Cardiac fibroblast (primary cell): Measurements from ENCODE around the gene MCTP1.

ENCODE experiments used
- DNase-seq, 2 donors: peaks; one replicate each; pipeline versions ENCODE4 v3.0.0 to v3.0.0-alpha.2; 2010; ENCODE audit warnings: low read depth in 2 of 2
- H3K4me3 ChIP-seq, 2 donors: replicated peaks in 1 of 2; 1 replicate in 1 of 2; 2 replicates in 1 of 2; pipeline ENCODE4 v1.5.1; 2011; ENCODE audit warnings: low read depth in 2 of 2, low read length in 2 of 2, mild to moderate bottlenecking in 2 of 2, moderate library complexity in 1 of 2
- CTCF ChIP-seq: IDR thresholded peaks from one replicate; pipeline ENCODE4 v1.5.1; 2011; ENCODE audit warnings: low read depth, mild to moderate bottlenecking, low read length, inconsistent platforms

Gene MCTP1

DNA sequence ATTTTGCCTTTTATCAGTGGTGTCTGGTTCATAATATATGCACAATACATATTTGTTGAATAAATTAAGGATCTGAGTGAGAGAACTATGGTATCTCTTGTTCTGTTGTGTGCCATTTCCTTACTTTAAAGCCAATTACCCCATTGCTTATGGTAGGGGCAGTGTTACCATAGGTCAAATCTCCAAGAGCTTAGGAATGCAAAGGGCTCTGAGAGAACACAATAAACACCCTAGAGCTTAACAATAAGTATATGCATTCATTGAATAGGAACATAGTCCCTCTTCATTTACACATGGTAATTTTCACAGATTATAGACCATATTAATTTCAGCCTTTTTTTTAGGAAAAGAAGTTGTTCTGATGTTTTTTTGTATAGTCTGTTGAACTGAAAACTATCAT lies 112.2 kb downstream of the MCTP1 start:
- no peak for TF ChIP-seq CTCF
- no peak overlapping the region for H3K4me3 ChIP-seq
- no peak for DNase-seq

- no peak for TF ChIP-seq CTCF
- DNase-seq, result no peak
- no peak overlapping the region for H3K4me3 ChIP-seq
Measured at GRCh38 chr5:95164861-95165260, 120.0 kb downstream of the MCTP1 start.

DNA sequence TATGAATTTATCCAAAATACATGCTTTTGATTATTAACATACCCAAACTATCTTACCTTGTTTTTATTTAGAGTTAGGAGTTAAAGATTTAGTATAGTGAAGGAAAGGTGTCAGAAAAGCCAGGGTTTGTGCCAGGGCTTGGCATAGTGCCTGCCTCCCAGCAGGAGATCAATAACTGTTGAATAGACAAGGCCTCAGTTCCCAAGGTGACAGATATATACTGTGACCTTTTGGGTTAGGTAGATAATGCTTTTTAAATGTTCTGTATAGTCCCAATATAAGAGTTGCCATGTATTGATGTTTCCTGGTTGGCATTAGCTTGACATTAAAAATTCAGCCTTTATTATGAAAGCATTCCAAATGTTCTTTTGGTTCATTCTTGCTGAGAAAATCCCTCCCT lies 121.8 kb downstream of the MCTP1 start:
- TF ChIP-seq CTCF, result no peak
- DNase-seq, result no peak
- H3K4me3 ChIP-seq, result no peak overlapping the region

DNA sequence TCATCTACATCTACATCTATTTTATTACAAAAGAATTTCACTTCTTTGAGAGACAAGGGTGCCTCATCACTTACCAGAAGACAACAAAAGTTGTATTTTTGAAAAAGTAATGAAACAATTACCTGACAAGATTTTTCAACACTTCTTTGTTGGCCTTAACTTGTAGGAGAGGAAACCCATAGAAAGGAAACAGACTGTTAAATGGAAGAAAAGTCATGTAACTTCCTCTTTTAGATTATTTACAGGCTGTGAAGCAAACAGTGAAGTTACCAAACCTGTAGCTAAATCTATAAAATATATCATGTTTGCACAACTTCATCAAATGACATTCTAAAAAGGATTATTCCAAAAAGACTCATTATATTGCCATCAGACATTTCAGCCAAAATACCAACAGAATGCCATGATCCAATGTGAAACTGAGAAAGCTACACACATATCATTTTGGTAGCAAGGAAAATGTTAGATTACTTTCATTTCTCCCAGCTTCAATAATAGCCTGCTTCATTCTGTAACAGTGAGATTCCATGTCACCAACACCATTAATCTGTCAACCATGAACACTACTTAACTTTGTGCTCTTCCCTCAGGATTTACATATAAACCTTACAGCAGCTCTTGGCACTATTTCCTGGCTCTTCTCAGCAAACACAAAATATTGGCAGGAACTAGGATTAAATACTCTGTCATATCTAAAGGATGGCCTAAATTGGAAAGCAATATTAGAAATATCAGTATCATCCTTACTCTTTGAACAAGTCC lies 122.5 kb downstream of the MCTP1 start:
- DNase-seq, result no peak
- TF ChIP-seq CTCF, result no peak
- H3K4me3 ChIP-seq, result no peak overlapping the region

DNA sequence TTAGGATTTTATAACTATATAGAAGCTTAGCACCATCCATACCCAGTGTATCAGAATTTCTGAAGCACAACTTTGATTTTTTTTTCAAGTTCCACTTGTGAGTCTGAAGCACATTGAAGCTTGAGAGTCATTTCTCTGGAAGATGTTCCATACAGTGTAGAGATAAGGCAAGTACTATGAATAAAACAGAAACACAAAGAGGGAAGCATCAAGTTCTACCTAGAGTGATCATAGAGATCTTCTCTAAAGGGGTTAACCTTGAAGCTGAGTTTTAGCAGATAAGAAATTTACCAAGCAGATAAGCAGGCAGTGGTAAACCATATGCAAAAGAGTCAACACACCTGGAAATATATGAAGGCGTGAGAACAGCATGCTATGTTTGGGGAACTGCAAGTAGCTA lies 125.3 kb downstream of the MCTP1 start:
- no peak for DNase-seq
- no peak for TF ChIP-seq CTCF
- no peak overlapping the region for H3K4me3 ChIP-seq

- TF ChIP-seq CTCF, result no peak
- no peak overlapping the region for H3K4me3 ChIP-seq
- no peak for DNase-seq
Measured at GRCh38 chr5:95155888-95156287, 129.0 kb downstream of the MCTP1 start.

DNA sequence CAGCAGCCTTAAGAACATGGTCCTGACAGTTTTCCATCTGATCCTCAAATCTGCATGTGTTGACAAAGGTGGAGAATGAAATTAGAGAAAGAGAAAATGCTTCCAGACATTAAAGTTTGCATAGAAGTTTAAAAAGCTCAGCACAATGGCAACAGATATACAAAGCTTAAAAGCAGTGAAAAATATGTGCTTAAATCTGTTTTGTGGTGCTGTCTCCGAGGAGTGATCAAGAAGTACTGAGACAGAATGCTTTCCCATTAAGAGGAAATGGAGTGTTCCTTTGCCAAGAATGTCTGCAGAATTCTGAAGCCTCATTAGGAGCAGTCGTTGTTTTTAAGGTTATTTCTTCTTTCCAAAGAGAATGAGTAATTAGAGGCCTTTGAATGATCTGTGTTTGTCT lies 131.4 kb downstream of the MCTP1 start:
- DNase-seq, result no peak
- no peak for TF ChIP-seq CTCF
- H3K4me3 ChIP-seq, result no peak overlapping the region
